Parathyroid adenoma (tissue), 2 donors: Measurements from ENCODE around the gene GINS1.

ENCODE experiments used
- H2AFZ ChIP-seq: fragments of 300-600 bp; sonication (generic); one replicate; pipeline ENCODE4 v1.7.0; 2017; ENCODE audit warnings: antibody characterized with exemption, mild to moderate bottlenecking
- H3K27ac ChIP-seq: fragments of 300-600 bp; sonication (generic); one replicate; pipeline ENCODE4 v1.7.0; 2017
- H3K27me3 ChIP-seq: fragments of 300-600 bp; sonication (generic); one replicate; pipeline ENCODE4 v1.7.0; 2017; ENCODE audit warnings: low read length; ENCODE audit not compliant: control insufficient read depth, insufficient read depth
- H3K36me3 ChIP-seq: fragments of 300-600 bp; sonication (generic); one replicate; pipeline ENCODE4 v1.7.0; 2017; ENCODE audit warnings: low read length; ENCODE audit not compliant: control insufficient read depth, insufficient read depth
- H3K4me1 ChIP-seq: fragments of 300-600 bp; sonication (generic); one replicate; pipeline ENCODE4 v1.7.0; 2017; ENCODE audit warnings: control low read depth
- H3K4me2 ChIP-seq: fragments of 300-600 bp; sonication (generic); one replicate; pipeline ENCODE4 v1.7.0; 2017; ENCODE audit warnings: low read length
- H3K4me3 ChIP-seq: fragments of 300-600 bp; sonication (generic); one replicate; pipeline ENCODE4 v1.7.0; 2017; ENCODE audit warnings: low read depth, low read length
- H3K79me2 ChIP-seq: fragments of 300-600 bp; sonication (generic); one replicate; pipeline ENCODE4 v1.7.0; 2017; ENCODE audit warnings: control low read depth
- H3K9ac ChIP-seq: fragments of 300-600 bp; sonication (generic); one replicate; pipeline ENCODE4 v1.7.0; 2017; ENCODE audit warnings: mild to moderate bottlenecking
- H3K9me3 ChIP-seq: fragments of 300-600 bp; sonication (generic); one replicate; pipeline ENCODE4 v1.7.0; 2017; ENCODE audit warnings: low read length; ENCODE audit not compliant: control insufficient read depth
- CTCF ChIP-seq: fragments of 300-600 bp; sonication (generic); IDR thresholded peaks from one replicate; pipeline ENCODE4 v1.7.0; 2017; ENCODE audit warnings: antibody characterized with exemption, mild to moderate bottlenecking
- donor health status: primary hyperparathyroidism.

Gene GINS1

GRCh38 chr20:25378189-25378883 lies 29.1 kb upstream of the GINS1 start:
- TF ChIP-seq CTCF: no peak
- H3K36me3 ChIP-seq: no peaks in the 10 kb centered on the region
- H3K79me2 ChIP-seq: peaks cover 63% of the 10 kb centered on the region
- H3K27ac ChIP-seq: no peak overlapping the region
- no peaks in the 10 kb centered on the region for H3K4me1 ChIP-seq
- H3K27me3 ChIP-seq: no peaks in the 10 kb centered on the region
- H3K4me3 ChIP-seq: no peak overlapping the region
- H3K4me2 ChIP-seq: no peak overlapping the region
- no peak overlapping the region for H2AFZ ChIP-seq
- no peak overlapping the region for H3K9ac ChIP-seq
- no peaks in the 10 kb centered on the region for H3K9me3 ChIP-seq

- H3K4me3 ChIP-seq: no peak overlapping the region
- H3K27me3 ChIP-seq: no peaks in the 10 kb centered on the region
- no peak overlapping the region for H2AFZ ChIP-seq
- no peaks in the 10 kb centered on the region for H3K9me3 ChIP-seq
- H3K27ac ChIP-seq: no peak overlapping the region
- H3K9ac ChIP-seq: no peak overlapping the region
- no peaks in the 10 kb centered on the region for H3K36me3 ChIP-seq
- H3K79me2 ChIP-seq: peaks cover 62% of the 10 kb centered on the region
- TF ChIP-seq CTCF: no peak
- no peaks in the 10 kb centered on the region for H3K4me1 ChIP-seq
- no peak overlapping the region for H3K4me2 ChIP-seq
Measured at GRCh38 chr20:25378884-25379733, 28.4 kb upstream of the GINS1 start.

GRCh38 chr20:25380945-25381614 lies 26.4 kb upstream of the GINS1 start:
- no peaks in the 10 kb centered on the region for H3K36me3 ChIP-seq
- H3K27ac ChIP-seq: no peak overlapping the region
- H3K4me1 ChIP-seq: peaks cover 6% of the 10 kb centered on the region
- H3K4me3 ChIP-seq: no peak overlapping the region
- no peak for TF ChIP-seq CTCF
- no peak overlapping the region for H3K4me2 ChIP-seq
- H3K9ac ChIP-seq: no peak overlapping the region
- H3K27me3 ChIP-seq: no peaks in the 10 kb centered on the region
- H3K9me3 ChIP-seq: no peaks in the 10 kb centered on the region
- peaks cover 57% of the 10 kb centered on the region for H3K79me2 ChIP-seq
- no peak overlapping the region for H2AFZ ChIP-seq

- Histone ChIP-seq H3K27ac (no peak overlapping the region), H3K79me2 (peaks cover 62% of the 10 kb centered on the region), H3K4me1 (peaks cover 6% of the 10 kb centered on the region), H3K4me2 (no peak overlapping the region), H3K9ac (no peak overlapping the region), H3K27me3 (no peaks in the 10 kb centered on the region), H3K4me3 (no peak overlapping the region), H3K36me3 (no peaks in the 10 kb centered on the region), H3K9me3 (no peaks in the 10 kb centered on the region), H2AFZ (no peak overlapping the region)
- TF ChIP-seq CTCF: no peak
Measured at GRCh38 chr20:25382704-25383370, 24.6 kb upstream of the GINS1 start.
